ENCODE results near the gene HMCN2.
A peak's percentile ranks its signal among the peaks of the same experiment; 100 is the strongest.

Gene HMCN2

GRCh38 chr9:130294664-130295063 is 29.1 kb downstream of the HMCN2 start:
- no peak for DNase-seq

GRCh38 chr9:130295431-130295830 is 29.9 kb downstream of the HMCN2 start:
- no peak for DNase-seq

GRCh38 chr9:130295945-130296782 is 30.6 kb downstream of the HMCN2 start:
- DNase-seq: no peak

GRCh38 chr9:130296783-130297055 is 31.2 kb downstream of the HMCN2 start:
- no peak for DNase-seq

- no peak for DNase-seq
Observed at GRCh38 chr9:130297371-130297770, 31.8 kb downstream of the HMCN2 start.

- peak; percentile 49 for DNase-seq
Observed at GRCh38 chr9:130298662-130299279, 33.2 kb downstream of the HMCN2 start.

GRCh38 chr9:130299785-130300615 is 34.4 kb downstream of the HMCN2 start:
- DNase-seq: no peak

- DNase-seq: no peak
Observed at GRCh38 chr9:130300739-130301138, 35.2 kb downstream of the HMCN2 start.

GRCh38 chr9:130301483-130302286 is 36.1 kb downstream of the HMCN2 start:
- DNase-seq: no peak

GRCh38 chr9:130302785-130303612 is 37.4 kb downstream of the HMCN2 start:
- DNase-seq: no peak

- no peak for DNase-seq
Observed at GRCh38 chr9:130303613-130304055, 38.1 kb downstream of the HMCN2 start.

GRCh38 chr9:130304116-130304515 is 38.6 kb downstream of the HMCN2 start:
- no peak for DNase-seq

GRCh38 chr9:130304643-130305042 is 39.1 kb downstream of the HMCN2 start:
- no peak for DNase-seq

GRCh38 chr9:130305381-130305780 is 39.8 kb downstream of the HMCN2 start:
- no peak for DNase-seq

- DNase-seq: no peak
Observed at GRCh38 chr9:130306823-130307666, 41.5 kb downstream of the HMCN2 start.

- DNase-seq: no peak
Observed at GRCh38 chr9:130307667-130307943, 42.0 kb downstream of the HMCN2 start.

GRCh38 chr9:130308081-130308571 is 42.6 kb downstream of the HMCN2 start:
- no peak for DNase-seq

- no peak for DNase-seq
Observed at GRCh38 chr9:130309689-130310455, 44.3 kb downstream of the HMCN2 start.

- no peak for DNase-seq
Observed at GRCh38 chr9:130310456-130310855, 44.9 kb downstream of the HMCN2 start.

GRCh38 chr9:130311003-130311402 is 45.4 kb downstream of the HMCN2 start:
- DNase-seq: no peak
